Measurements from ENCODE around the gene PPARA.

PPARA gene

GRCh38 chr22:46119093-46119728 is 31.1 kb upstream of the PPARA start:
- no peak overlapping the region for H3K4me3 ChIP-seq (ENCODE audit: low read depth, low read length)
- TF ChIP-seq CTCF (IDR thresholded peaks at IDR 0.05; ENCODE audit: borderline replicate concordance, insufficient read depth, low read depth, low read length), result no peak

GRCh38 chr22:46119729-46120419 is 30.5 kb upstream of the PPARA start:
- no peak for TF ChIP-seq CTCF (IDR thresholded peaks at IDR 0.05; ENCODE audit: borderline replicate concordance, insufficient read depth, low read depth, low read length)
- no peak overlapping the region for H3K4me3 ChIP-seq (ENCODE audit: low read depth, low read length)

GRCh38 chr22:46120420-46120737 is 29.9 kb upstream of the PPARA start:
- no peak for TF ChIP-seq CTCF (IDR thresholded peaks at IDR 0.05; ENCODE audit: borderline replicate concordance, insufficient read depth, low read depth, low read length)
- H3K4me3 ChIP-seq (ENCODE audit: low read depth, low read length), result no peak overlapping the region

- no peak for TF ChIP-seq CTCF (IDR thresholded peaks at IDR 0.05; ENCODE audit: borderline replicate concordance, insufficient read depth, low read depth, low read length)
These were observed 29.2 kb upstream of the PPARA start for GRCh38 chr22:46121079-46121478.

GRCh38 chr22:46121523-46122287 is 28.6 kb upstream of the PPARA start:
- H3K4me3 ChIP-seq (ENCODE audit: low read depth, low read length), result no peak overlapping the region
- TF ChIP-seq CTCF (IDR thresholded peaks at IDR 0.05; ENCODE audit: borderline replicate concordance, insufficient read depth, low read depth, low read length), result no peak

More at GRCh38 chr22:46121079-46121478, 29.2 kb upstream of the PPARA start:
- H3K4me3 ChIP-seq (ENCODE audit: low read depth, low read length), result no peak overlapping the region

- no peak overlapping the region for H3K4me3 ChIP-seq (ENCODE audit: low read depth, low read length)
These were observed 27.8 kb upstream of the PPARA start for GRCh38 chr22:46122511-46122971.

More at GRCh38 chr22:46122511-46122971, 27.8 kb upstream of the PPARA start:
- peak; percentile 85 for TF ChIP-seq CTCF (IDR thresholded peaks at IDR 0.05; ENCODE audit: borderline replicate concordance, insufficient read depth, low read depth, low read length)
